ENCODE results near the gene PLOD1. TPM values are rescaled to one million over a fixed set of nuclear protein-coding genes. Genes with fewer than 3 reads are reported as not detected.
"Not testable (repeated sequence)": the region's sequence is repeated elsewhere in the genome, so short reads cannot be mapped to it uniquely, and the experiment has no call there.

The PLOD1 gene
- total RNA-seq, 4 donors from 2014 or later, result 52.8 to 87.9 (median 64.0) TPM

GRCh38 chr1:11906870-11907269 is 27.6 kb upstream of the PLOD1 start:
- 63 to 72% methylated on average over 10 of the region's 10 CpGs for WGBS, 2 donors
- TF ChIP-seq EP300 (IDR thresholded peaks at IDR 0.05), result no peak
- no peak for TF ChIP-seq POLR2A (IDR thresholded peaks at IDR 0.05)
- no peak for TF ChIP-seq CTCF (IDR thresholded peaks at IDR 0.05)
- no peak for DNase-seq (ENCODE audit: low spot score in 2 of 2)
- no peak overlapping the region for H3K4me3 ChIP-seq
- no peaks in the 10 kb centered on the region for H3K9me3 ChIP-seq
- H3K36me3 ChIP-seq, result no peaks in the 10 kb centered on the region
- no peaks in the 10 kb centered on the region for H3K27me3 ChIP-seq
- no peak overlapping the region for H3K27ac ChIP-seq
- peaks cover 0 to 10% (median 4%) of the 10 kb centered on the region in 4 donors for H3K4me1 ChIP-seq

- Histone ChIP-seq H3K27me3 (no peaks in the 10 kb centered on the region), H3K4me1 (peaks cover 0 to 10% (median 4%) of the 10 kb centered on the region in 4 donors), H3K36me3 (no peaks in the 10 kb centered on the region), H3K9me3 (no peaks in the 10 kb centered on the region), H3K27ac (peak overlapping the region; percentile 95 to 97 (median 95)), H3K4me3 (peak overlapping the region in 2 of 4 donors; percentile 68 to 74)
- peak; percentile 85 to 95 for DNase-seq (ENCODE audit: low spot score in 2 of 2)
- TF ChIP-seq CTCF (IDR thresholded peaks at IDR 0.05) (peak; percentile 76 to 99 (median 89)), POLR2A (IDR thresholded peaks at IDR 0.05) (no peak), EP300 (IDR thresholded peaks at IDR 0.05) (peak in 1 of 2 donors; percentile 88)
- WGBS, 2 donors, result 10 to 13% methylated on average over 19 of the region's 19 CpGs
Observed at GRCh38 chr1:11907275-11908094, 27.0 kb upstream of the PLOD1 start.

- H3K4me1 ChIP-seq, result peaks cover 0 to 10% (median 4%) of the 10 kb centered on the region in 4 donors
- H3K4me3 ChIP-seq, result peak overlapping the region; percentile 47 to 74 (median 71)
- H3K36me3 ChIP-seq, result no peaks in the 10 kb centered on the region
- TF ChIP-seq POLR2A (IDR thresholded peaks at IDR 0.05), result peak; percentile 96 to 99
- TF ChIP-seq EP300 (IDR thresholded peaks at IDR 0.05), result peak in 1 of 2 donors; percentile 100
- TF ChIP-seq CTCF (IDR thresholded peaks at IDR 0.05), result no peak
- 0 to 1% methylated on average over 24 of the region's 24 CpGs for WGBS, 2 donors
- no peaks in the 10 kb centered on the region for H3K27me3 ChIP-seq
- no peaks in the 10 kb centered on the region for H3K9me3 ChIP-seq
- DNase-seq (ENCODE audit: low spot score in 2 of 2), result peak in 1 of 2 donors; percentile 55
- peak overlapping the region; percentile 95 to 97 (median 95) for H3K27ac ChIP-seq
Observed at GRCh38 chr1:11908095-11908675, 26.3 kb upstream of the PLOD1 start.

GRCh38 chr1:11910914-11911228 is 23.6 kb upstream of the PLOD1 start:
- DNase-seq (ENCODE audit: low spot score in 2 of 2); H3K9me3 ChIP-seq; H3K27me3 ChIP-seq; H3K36me3 ChIP-seq; H3K4me3 ChIP-seq: not testable (repeated sequence)
- Histone ChIP-seq H3K27ac (peak overlapping the region in 2 of 4 donors; percentile 50 to 95), H3K4me1 (peaks cover 0 to 10% (median 4%) of the 10 kb centered on the region in 4 donors)
- 75 to 77% methylated on average over 6 of the region's 6 CpGs for WGBS, 2 donors

GRCh38 chr1:11912000-11912399 is 22.5 kb upstream of the PLOD1 start:
- no peak overlapping the region for H3K4me3 ChIP-seq
- peaks cover 0 to 7% (median 0%) of the 10 kb centered on the region in 3 donors for H3K36me3 ChIP-seq
- TF ChIP-seq EP300 (IDR thresholded peaks at IDR 0.05) (no peak), CTCF (IDR thresholded peaks at IDR 0.05) (no peak), POLR2A (IDR thresholded peaks at IDR 0.05) (no peak)
- DNase-seq (ENCODE audit: low spot score in 2 of 2), result no peak
- peaks cover 0 to 10% (median 4%) of the 10 kb centered on the region in 4 donors for H3K4me1 ChIP-seq
- H3K27me3 ChIP-seq, result no peaks in the 10 kb centered on the region
- H3K27ac ChIP-seq, result no peak overlapping the region
- no peaks in the 10 kb centered on the region for H3K9me3 ChIP-seq
- WGBS, 2 donors, result 83% methylated on average over 7 of the region's 7 CpGs

- WGBS, 2 donors, result 75 to 81% methylated on average over 21 of the region's 21 CpGs
- not testable (repeated sequence) for H3K27ac ChIP-seq
Observed at GRCh38 chr1:11912482-11913216, 21.9 kb upstream of the PLOD1 start.

More at GRCh38 chr1:11912482-11913216, 21.9 kb upstream of the PLOD1 start:
- not testable (repeated sequence) for H3K4me1 ChIP-seq; H3K27me3 ChIP-seq; H3K4me3 ChIP-seq; H3K9me3 ChIP-seq; DNase-seq (ENCODE audit: low spot score in 2 of 2)
- peaks cover 0 to 14% (median 0%) of the 10 kb centered on the region in 3 donors for H3K36me3 ChIP-seq

All from tibial nerve (tissue), 4 donors.